ENCODE results near the gene KLC4.

KLC4 gene

DNA sequence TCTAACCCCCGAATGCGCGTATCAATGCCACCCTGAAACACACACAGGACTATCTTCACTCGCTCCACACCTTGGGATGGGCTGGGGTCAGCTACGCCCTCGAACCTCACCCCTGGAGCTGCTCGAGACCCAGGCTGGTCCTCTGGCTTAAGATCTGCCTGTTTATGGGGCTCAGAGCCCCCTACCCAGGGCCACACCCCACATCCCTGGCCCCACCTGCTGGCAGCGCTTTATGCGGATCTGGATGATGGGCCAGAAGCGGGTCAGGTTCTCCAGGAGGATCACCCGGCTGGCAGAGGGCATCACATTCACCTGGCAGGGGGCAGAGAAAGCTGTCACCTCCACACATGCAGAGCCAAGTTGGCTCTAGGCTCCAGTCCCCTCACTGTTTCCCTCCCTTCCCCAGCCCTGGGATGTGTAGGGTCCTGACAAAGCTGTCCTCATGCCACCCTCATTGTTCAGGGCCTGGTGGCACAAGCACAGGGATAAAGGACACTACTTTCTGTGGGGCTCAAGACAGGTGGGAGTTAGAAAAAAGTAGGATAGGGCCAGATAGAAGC, 14.0 kb upstream of the KLC4 start:
- no peak overlapping the region for H3K27ac ChIP-seq
- TF ChIP-seq, protein P1, sequence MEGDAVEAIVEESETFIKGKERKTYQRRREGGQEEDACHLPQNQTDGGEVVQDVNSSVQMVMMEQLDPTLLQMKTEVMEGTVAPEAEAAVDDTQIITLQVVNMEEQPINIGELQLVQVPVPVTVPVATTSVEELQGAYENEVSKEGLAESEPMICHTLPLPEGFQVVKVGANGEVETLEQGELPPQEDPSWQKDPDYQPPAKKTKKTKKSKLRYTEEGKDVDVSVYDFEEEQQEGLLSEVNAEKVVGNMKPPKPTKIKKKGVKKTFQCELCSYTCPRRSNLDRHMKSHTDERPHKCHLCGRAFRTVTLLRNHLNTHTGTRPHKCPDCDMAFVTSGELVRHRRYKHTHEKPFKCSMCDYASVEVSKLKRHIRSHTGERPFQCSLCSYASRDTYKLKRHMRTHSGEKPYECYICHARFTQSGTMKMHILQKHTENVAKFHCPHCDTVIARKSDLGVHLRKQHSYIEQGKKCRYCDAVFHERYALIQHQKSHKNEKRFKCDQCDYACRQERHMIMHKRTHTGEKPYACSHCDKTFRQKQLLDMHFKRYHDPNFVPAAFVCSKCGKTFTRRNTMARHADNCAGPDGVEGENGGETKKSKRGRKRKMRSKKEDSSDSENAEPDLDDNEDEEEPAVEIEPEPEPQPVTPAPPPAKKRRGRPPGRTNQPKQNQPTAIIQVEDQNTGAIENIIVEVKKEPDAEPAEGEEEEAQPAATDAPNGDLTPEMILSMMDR (IDR thresholded peaks at IDR 0.05): no peak
- TF ChIP-seq ZFX (IDR thresholded peaks at IDR 0.05; ENCODE audit: borderline replicate concordance): no peak

- TF ChIP-seq, protein P1 (IDR thresholded peaks at IDR 0.05): no peak
- TF ChIP-seq ZFX (IDR thresholded peaks at IDR 0.05; ENCODE audit: borderline replicate concordance): no peak
- H3K27ac ChIP-seq: no peak overlapping the region
Observed at GRCh38 chr6:43047998-43048397, 11.4 kb upstream of the KLC4 start.

DNA sequence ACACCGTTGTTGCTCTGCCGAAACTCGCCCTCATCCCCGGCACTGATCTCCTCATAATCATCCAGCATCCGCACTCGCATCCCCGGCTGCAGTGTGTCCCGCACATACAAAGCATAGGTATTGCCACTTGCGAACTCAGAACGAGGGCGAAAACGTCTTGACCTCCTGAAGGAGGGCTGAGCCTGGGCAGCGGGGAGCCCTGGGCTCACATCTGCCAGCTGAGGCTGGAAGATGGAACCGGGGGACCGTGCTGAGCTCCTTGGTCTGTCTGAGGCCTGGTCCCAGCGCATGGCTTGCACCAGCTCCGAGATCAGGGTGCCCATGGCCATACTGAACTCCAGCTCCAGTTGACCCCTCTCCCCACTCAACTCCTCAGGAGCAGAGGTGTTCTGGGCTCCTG, 8.4 kb upstream of the KLC4 start:
- no peak for TF ChIP-seq ZFX (IDR thresholded peaks at IDR 0.05; ENCODE audit: borderline replicate concordance)
- TF ChIP-seq, protein P1 (IDR thresholded peaks at IDR 0.05): no peak
- H3K27ac ChIP-seq: no peak overlapping the region

DNA sequence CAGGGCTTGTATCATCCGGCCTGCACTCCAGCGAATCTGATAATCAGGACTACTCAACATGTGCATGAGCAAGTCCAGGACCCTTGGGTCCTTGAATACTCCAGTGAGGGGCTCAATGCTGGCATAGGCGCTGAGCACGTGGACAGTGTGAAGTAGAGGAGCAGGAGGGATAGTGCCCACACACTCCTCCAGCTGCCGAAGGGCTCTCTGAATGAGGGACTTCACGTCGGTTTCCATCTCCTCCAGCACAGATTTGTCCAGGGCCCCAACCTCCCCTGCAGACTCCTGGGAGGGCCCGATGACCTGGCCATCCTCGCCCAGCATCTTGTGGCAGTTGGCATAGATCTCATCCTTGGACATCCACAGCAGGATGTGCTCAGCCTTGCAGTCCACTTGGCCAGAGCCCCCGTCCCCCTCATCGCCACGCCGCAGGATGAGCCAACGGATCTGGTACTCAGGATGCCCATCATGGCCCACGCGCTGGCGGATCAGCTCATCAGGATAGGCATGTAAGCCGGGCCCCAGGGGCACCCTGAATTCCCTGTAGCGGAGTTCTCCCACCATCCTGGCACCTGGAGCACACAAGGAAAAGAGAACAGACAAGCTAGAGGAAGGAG, 7.1 kb upstream of the KLC4 start:
- H3K27ac ChIP-seq: peak overlapping the region; percentile 80
- TF ChIP-seq ZFX (IDR thresholded peaks at IDR 0.05; ENCODE audit: borderline replicate concordance): no peak
- TF ChIP-seq, protein P1 (IDR thresholded peaks at IDR 0.05): no peak

DNA sequence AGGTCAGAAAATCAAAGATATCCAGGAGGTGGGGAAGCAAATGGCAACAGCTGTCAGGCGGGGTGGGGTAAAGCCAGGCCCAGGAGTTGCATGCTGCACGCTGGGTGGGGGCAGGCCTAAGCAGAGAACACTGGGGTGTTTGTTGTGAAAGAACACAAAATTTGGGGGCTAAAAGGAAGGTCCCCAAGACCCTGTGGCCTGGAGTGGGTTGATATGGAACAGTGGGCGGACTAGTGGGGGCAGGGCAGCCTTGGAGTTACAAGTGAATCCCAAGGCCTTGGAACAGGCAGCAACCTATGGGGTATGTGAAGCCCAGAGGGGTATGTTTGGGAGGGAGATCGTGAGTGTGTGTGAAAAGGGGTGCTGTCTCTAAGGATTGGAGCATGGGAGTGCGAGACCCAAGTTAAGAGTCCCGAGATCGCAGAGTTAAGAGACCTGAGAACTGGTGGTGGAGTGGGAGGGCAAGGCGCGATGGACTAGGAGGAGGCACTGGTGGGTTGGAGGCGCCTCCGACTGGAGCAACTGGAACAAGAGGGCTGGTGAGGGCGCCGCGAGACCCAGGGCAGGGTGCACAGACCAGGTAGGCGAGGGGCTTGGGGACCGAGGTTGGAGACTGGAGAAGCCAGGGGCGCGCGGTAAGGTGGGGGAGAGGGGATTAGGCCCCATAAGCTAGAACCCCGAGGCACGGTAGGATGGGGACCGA, 6.4 kb upstream of the KLC4 start:
- TF ChIP-seq ZFX (IDR thresholded peaks at IDR 0.05; ENCODE audit: borderline replicate concordance): no peak
- TF ChIP-seq, protein P1 (IDR thresholded peaks at IDR 0.05): no peak
- peak overlapping the region; percentile 80 for H3K27ac ChIP-seq

- peak within 1 kb of the TSS; percentile 80 for H3K27ac ChIP-seq
- TF ChIP-seq, protein P1 (IDR thresholded peaks at IDR 0.05): no peak
- TF ChIP-seq ZFX (IDR thresholded peaks at IDR 0.05; ENCODE audit: borderline replicate concordance): no peak
Observed at GRCh38 chr6:43053545-43054205, 5.8 kb upstream of the KLC4 start, which contains the start of gene CUL7. TSS of gene CUL7 (minus strand) at chr6:43053851. CDS start at chr6:43052788, 1,063 bp downstream.

All from 22Rv1 (cell line).